HL-60 (cell line): ENCODE data around the gene FMN1.

Source experiments
- DNase-seq, 2 experiments: peaks; one replicate each; pipeline ENCODE4 v3.0.0-alpha.2; 2010 to 2020; ENCODE audit warnings: low read depth in 1 of 2, low spot score in 1 of 2
- H3K27ac ChIP-seq: fragments of 250-450 bp; sonication (Bioruptor Pico); replicated peaks from 2 replicates; pipeline ENCODE4 v1.5.1; 2020; ENCODE audit warnings: mild to moderate bottlenecking, moderate library complexity
- H3K27me3 ChIP-seq: fragments of 250-450 bp; sonication (Bioruptor Pico); 2 replicates; pipeline ENCODE4 v1.5.1; 2021; ENCODE audit warnings: mild to moderate bottlenecking, moderate library complexity; ENCODE audit not compliant: insufficient read depth, poor library complexity, severe bottlenecking
- H3K4me3 ChIP-seq: replicated peaks from 2 replicates; pipeline ENCODE4 v1.5.1; 2011; ENCODE audit warnings: mild to moderate bottlenecking, control low read depth, low read length; ENCODE audit not compliant: insufficient read depth
- GABPA ChIP-seq: IDR thresholded peaks from 2 replicates; pipeline ENCODE4 v1.6.1; 2012; ENCODE audit warnings: low read depth
- POLR2AphosphoS5 ChIP-seq: IDR thresholded peaks from 2 replicates; pipeline ENCODE4 v1.6.1; 2012; ENCODE audit warnings: low read depth
- SPI1 ChIP-seq: IDR thresholded peaks from 2 replicates; pipeline ENCODE4 v1.6.1; 2012; ENCODE audit warnings: low read depth, mild to moderate bottlenecking, borderline replicate concordance
- TF ChIP-seq, protein P1 (sequence below): IDR thresholded peaks from 2 replicates; pipeline ENCODE4 v1.6.1; 2012; ENCODE audit warnings: low read depth; ENCODE audit not compliant: insufficient replicate concordance
- TF ChIP-seq, protein P2 (sequence below): IDR thresholded peaks from one replicate; pipeline ENCODE4 v1.5.1; 2011; ENCODE audit warnings: low read length, control low read depth, inconsistent platforms; ENCODE audit not compliant: insufficient read depth

The FMN1 gene

DNA sequence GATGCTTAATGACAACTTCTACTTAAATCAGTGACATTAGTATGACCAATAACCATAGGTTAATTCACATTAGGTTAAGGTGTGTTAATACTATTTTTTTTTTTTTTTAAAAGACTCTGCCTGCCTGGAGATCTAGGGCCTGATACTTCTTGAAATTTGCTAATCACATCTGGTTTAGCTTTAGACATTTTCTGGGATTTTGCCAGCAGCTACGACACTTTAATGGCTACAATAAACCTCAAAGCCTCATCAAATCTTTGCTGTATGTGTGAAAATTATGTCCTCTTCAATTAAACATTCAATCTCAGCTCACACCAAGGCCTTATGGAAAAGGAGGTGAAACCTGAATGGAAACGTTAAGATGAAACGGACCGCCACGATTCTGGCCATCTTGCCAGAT is 308.8 kb downstream of the FMN1 start:
- TF ChIP-seq POLR2AphosphoS5 (no peak), SPI1 (no peak), GABPA (no peak)
- TF ChIP-seq, protein P1, sequence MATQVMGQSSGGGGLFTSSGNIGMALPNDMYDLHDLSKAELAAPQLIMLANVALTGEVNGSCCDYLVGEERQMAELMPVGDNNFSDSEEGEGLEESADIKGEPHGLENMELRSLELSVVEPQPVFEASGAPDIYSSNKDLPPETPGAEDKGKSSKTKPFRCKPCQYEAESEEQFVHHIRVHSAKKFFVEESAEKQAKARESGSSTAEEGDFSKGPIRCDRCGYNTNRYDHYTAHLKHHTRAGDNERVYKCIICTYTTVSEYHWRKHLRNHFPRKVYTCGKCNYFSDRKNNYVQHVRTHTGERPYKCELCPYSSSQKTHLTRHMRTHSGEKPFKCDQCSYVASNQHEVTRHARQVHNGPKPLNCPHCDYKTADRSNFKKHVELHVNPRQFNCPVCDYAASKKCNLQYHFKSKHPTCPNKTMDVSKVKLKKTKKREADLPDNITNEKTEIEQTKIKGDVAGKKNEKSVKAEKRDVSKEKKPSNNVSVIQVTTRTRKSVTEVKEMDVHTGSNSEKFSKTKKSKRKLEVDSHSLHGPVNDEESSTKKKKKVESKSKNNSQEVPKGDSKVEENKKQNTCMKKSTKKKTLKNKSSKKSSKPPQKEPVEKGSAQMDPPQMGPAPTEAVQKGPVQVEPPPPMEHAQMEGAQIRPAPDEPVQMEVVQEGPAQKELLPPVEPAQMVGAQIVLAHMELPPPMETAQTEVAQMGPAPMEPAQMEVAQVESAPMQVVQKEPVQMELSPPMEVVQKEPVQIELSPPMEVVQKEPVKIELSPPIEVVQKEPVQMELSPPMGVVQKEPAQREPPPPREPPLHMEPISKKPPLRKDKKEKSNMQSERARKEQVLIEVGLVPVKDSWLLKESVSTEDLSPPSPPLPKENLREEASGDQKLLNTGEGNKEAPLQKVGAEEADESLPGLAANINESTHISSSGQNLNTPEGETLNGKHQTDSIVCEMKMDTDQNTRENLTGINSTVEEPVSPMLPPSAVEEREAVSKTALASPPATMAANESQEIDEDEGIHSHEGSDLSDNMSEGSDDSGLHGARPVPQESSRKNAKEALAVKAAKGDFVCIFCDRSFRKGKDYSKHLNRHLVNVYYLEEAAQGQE: no peak
- TF ChIP-seq, protein P2, sequence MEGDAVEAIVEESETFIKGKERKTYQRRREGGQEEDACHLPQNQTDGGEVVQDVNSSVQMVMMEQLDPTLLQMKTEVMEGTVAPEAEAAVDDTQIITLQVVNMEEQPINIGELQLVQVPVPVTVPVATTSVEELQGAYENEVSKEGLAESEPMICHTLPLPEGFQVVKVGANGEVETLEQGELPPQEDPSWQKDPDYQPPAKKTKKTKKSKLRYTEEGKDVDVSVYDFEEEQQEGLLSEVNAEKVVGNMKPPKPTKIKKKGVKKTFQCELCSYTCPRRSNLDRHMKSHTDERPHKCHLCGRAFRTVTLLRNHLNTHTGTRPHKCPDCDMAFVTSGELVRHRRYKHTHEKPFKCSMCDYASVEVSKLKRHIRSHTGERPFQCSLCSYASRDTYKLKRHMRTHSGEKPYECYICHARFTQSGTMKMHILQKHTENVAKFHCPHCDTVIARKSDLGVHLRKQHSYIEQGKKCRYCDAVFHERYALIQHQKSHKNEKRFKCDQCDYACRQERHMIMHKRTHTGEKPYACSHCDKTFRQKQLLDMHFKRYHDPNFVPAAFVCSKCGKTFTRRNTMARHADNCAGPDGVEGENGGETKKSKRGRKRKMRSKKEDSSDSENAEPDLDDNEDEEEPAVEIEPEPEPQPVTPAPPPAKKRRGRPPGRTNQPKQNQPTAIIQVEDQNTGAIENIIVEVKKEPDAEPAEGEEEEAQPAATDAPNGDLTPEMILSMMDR: no peak
- H3K4me3 ChIP-seq: no peak overlapping the region
- no peak overlapping the region for H3K27ac ChIP-seq
- DNase-seq: no peak
- peaks cover 5% of the 10 kb centered on the region for H3K27me3 ChIP-seq

DNA sequence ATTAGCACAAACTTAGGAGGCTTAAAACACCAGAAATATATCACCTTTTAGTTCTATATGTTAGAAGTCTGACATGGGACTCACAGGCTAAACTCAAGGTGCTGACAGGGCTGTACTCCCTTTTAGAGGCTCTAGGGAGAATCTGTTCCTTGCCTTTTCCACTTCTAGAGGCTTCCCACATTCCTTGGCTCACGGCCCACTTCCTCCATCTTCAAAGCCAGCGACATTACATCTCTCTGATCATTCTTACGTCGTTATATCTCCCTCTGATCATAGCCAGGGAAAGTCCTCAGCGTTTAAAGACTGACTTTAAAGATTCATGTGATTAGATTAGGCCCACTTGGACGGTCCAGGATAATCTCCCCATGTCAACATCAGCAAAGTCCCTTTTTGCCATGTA is 310.4 kb downstream of the FMN1 start:
- no peak for DNase-seq
- no peak overlapping the region for H3K4me3 ChIP-seq
- peaks cover 3% of the 10 kb centered on the region for H3K27me3 ChIP-seq
- no peak for TF ChIP-seq POLR2AphosphoS5
- TF ChIP-seq, protein P2: no peak
- no peak for TF ChIP-seq GABPA
- TF ChIP-seq, protein P1: no peak
- H3K27ac ChIP-seq: no peak overlapping the region

DNA sequence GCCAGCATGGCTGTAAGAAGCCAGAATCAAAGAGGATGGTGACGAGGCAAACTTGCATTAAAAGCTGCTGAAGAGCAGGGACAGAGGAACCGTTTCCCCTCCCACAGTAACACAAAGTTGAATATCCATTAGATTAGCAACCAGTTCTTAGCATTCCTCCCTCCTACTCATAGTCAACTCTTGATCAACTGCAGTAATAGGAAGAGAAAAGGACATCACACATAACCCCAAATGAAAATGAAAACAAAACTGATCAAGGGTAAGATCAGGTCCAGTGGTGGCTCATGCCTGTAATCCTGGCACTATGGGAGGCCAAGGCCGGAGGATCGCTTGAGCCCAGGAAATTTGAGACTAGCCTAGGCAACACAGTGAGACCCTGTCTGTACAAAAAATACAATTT is 311.6 kb downstream of the FMN1 start:
- peaks cover 3% of the 10 kb centered on the region for H3K27me3 ChIP-seq
- no peak overlapping the region for H3K4me3 ChIP-seq
- TF ChIP-seq POLR2AphosphoS5: no peak
- TF ChIP-seq SPI1: no peak
- TF ChIP-seq, protein P2: no peak
- TF ChIP-seq GABPA: no peak
- TF ChIP-seq, protein P1: no peak
- no peak overlapping the region for H3K27ac ChIP-seq
- DNase-seq: no peak
